Activated T-helper 1 cell treated with anti-CD3 and anti-CD28 coated beads, Interleukin-12 subunit alpha, Interleukin-12 subunit beta, Interleukin-2, Interleukin-4 antibody, amounts not matched to agents 30 ng/mL and 10 ng/mL and 1 ng/mL, durations not matched to agents 14 hours and 24 hours and 36 hours (primary cell): ENCODE results near the gene COA8. TPM values are rescaled to one million over a fixed set of nuclear protein-coding genes. Genes with fewer than 3 reads are reported as not detected.

Experiments used
- DNase-seq: peaks from one replicate; pipeline ENCODE4 v3.0.0; 2021; ENCODE audit warnings: low spot score
- H3K27ac Mint-ChIP-seq: one replicate; pipeline ENCODE4 v1.8.0; 2021; ENCODE audit warnings: mild to moderate bottlenecking, mixed read lengths
- H3K27me3 Mint-ChIP-seq: one replicate; pipeline ENCODE4 v1.8.0; 2022; ENCODE audit warnings: mild to moderate bottlenecking, moderate library complexity, mixed read lengths; ENCODE audit not compliant: insufficient read depth
- H3K36me3 Mint-ChIP-seq: one replicate; pipeline ENCODE4 v1.8.0; 2021; ENCODE audit warnings: low read depth, mixed read lengths
- H3K4me1 Mint-ChIP-seq: one replicate; pipeline ENCODE4 v1.8.0; 2021; ENCODE audit warnings: low read depth, mixed read lengths
- H3K4me3 Mint-ChIP-seq: one replicate; pipeline ENCODE4 v1.8.0; 2021; ENCODE audit warnings: mild to moderate bottlenecking, moderate library complexity, mixed read lengths
- H3K9me3 Mint-ChIP-seq: one replicate; pipeline ENCODE4 v1.8.0; 2021; ENCODE audit warnings: mixed read lengths
- intact Hi-C: fragments of 100-400 bp; cut with micrococcal nuclease; formaldehyde crosslinking; loops from one replicate; pipeline ENCODE4 v1.15.1; 2024
- total RNA-seq: library from RNA; stranded (reverse); gene quantifications from 2 replicates; pipeline ENCODE4 v1.2.3, GENCODE V29; 2022

Gene COA8
- total RNA-seq, 1 donor from 2014 or later = 39.7 TPM

DNA sequence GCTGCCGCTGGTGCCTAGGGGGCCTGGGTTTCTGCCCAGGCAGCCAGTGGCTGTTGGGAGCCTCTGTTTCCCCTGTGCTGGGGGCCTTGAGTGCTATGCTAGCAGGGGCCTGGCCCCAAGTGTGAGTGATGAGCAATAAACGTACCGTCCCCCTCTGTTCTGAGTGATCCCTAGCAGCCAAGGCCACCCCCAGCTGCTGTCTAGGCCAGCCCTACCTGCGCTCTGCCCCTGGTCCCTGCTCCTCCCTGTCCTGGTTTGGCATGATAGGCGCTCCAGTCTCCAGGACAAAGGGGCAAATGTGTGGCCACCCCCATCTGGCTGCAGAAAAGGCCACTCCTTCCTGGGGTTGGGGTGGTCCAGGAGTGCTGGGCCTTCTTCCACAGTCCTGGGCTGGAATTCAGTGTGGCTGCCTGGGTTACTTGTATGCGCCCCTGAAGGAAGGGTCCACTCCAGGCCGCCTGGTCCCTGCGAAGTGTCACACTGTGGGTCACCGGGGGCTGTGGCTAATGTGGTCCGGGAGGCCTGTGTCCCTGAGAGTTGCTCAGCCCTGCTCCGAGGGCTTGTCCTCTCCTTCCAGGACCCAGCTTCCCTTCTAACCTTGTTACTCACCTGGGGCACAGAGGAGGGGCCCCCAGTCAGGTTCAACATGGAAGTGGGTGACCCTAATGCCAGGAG lies 26.7 kb upstream of the COA8 start:
- H3K27ac Mint-ChIP-seq = no peak overlapping the region
- no peak for DNase-seq

DNA sequence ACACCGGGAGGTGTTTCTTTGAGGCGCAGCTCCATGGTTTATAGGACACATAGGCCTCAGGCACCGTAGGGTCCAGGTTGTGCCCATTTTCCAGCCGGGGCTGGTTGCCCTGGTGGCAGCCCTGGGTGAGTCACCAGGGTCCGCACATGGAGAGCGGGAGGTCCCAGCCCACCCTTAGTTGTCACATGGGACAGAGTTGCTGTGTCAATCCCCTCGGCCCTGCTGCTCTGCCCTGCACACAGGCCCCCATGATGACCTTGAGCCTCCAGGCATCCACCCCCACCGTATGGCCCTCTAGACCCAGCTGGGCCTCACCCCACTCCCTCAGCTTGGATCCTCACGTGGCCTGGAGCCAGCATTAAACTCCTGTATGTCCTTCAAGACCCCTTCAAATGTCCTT lies 26.1 kb upstream of the COA8 start:
- no peaks in the 10 kb centered on the region for H3K36me3 Mint-ChIP-seq
- no peaks in the 10 kb centered on the region for H3K9me3 Mint-ChIP-seq
- no peaks in the 10 kb centered on the region for H3K4me1 Mint-ChIP-seq
- intact Hi-C loops = no loop called here
- no peaks in the 10 kb centered on the region for H3K27me3 Mint-ChIP-seq
- no peak overlapping the region for H3K4me3 Mint-ChIP-seq
- H3K27ac Mint-ChIP-seq = no peak overlapping the region
- DNase-seq = no peak

More for the DNA sequence above, 26.7 kb upstream of the COA8 start:
- Mint-ChIP-seq H3K36me3 (peaks cover 2% of the 10 kb centered on the region), H3K4me3 (no peak overlapping the region), H3K9me3 (no peaks in the 10 kb centered on the region), H3K4me1 (no peaks in the 10 kb centered on the region), H3K27me3 (no peaks in the 10 kb centered on the region)
- intact Hi-C loops = no loop called here

DNA sequence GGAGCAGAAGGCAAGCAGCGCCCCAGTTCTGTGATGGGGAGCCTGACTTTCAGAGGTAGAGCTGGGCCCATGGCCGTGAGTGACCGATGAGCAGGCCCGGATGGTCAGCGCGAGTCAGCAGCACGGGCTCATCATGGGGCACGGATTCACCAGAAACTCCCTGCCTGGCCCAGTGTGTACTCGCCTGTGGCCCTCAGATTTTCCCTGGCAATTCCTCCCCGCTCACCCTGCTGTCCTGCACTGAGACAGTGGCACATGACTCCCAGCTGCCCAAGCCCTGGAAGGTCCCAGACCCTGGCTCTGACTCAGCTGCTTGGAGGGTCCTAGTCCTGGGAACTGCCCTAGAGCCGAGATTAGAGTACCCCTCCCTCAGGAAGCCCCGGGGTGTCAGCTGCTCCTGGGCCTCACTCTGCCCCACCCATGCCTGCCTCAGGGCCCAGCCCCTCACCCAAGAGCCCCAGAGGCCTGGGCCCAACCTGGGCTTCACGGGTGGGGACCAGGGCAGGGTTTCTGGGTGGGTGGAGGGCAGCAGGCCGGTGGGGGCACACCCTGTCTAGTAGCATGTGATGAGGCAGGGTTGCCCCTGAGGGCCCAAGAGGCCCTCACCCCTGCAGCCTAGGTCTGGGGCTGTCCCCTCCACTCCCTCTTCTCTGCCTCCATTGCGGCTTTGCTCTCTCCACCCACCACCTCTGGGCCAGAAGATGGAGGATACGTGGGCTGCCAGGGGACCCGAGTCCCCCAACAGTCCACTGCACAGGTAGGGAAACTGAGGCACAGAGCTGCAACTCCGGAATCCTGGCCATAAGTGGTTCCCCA lies 25.4 kb upstream of the COA8 start:
- H3K4me3 Mint-ChIP-seq = no peak overlapping the region
- no peaks in the 10 kb centered on the region for H3K36me3 Mint-ChIP-seq
- H3K9me3 Mint-ChIP-seq = no peaks in the 10 kb centered on the region
- intact Hi-C loops = no loop called here
- no peaks in the 10 kb centered on the region for H3K27me3 Mint-ChIP-seq
- H3K27ac Mint-ChIP-seq = no peak overlapping the region
- H3K4me1 Mint-ChIP-seq = no peaks in the 10 kb centered on the region
- DNase-seq = no peak

DNA sequence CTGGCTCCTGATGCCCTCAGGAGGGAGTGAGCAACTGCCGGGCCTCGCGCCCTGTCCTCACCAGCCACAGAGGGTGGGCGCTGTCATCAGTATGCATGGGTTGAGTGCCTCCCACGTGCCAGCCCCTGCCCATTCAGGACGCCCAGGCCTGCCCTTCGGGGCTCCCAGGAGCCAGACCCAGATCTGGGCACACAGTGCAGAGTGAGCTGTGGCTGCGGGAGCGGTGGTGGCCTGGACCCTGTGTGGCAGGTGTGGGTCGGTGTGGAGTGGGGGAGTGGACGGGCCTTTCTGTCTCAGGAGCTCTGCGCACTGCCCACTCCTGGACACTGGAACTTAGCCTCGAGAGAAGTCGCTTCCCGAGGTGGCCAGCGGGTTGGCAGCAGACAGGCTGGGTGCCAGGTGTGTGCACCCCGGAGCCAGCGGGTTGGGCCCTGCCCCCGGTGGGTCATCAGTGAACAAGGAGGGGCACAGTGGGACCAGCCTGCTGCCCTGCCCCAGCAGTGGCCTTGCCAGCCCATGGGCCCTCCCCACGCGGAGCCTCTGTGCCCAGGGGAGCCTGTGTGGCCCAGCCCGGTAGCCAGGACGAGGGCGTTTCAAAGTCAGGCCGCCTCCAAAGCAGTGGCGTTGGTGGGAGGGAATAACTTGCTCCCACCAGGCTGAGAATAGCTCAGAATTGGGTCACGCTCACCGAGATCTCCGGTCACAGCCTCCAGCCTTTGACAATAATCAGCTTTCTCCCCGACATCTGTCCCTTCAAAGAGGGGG lies 24.3 kb upstream of the COA8 start:
- no peaks in the 10 kb centered on the region for H3K27me3 Mint-ChIP-seq
- intact Hi-C loops = no loop called here
- H3K4me1 Mint-ChIP-seq = no peaks in the 10 kb centered on the region
- H3K9me3 Mint-ChIP-seq = no peaks in the 10 kb centered on the region
- H3K36me3 Mint-ChIP-seq = no peaks in the 10 kb centered on the region
- H3K4me3 Mint-ChIP-seq = no peak overlapping the region
- H3K27ac Mint-ChIP-seq = no peak overlapping the region
- no peak for DNase-seq

DNA sequence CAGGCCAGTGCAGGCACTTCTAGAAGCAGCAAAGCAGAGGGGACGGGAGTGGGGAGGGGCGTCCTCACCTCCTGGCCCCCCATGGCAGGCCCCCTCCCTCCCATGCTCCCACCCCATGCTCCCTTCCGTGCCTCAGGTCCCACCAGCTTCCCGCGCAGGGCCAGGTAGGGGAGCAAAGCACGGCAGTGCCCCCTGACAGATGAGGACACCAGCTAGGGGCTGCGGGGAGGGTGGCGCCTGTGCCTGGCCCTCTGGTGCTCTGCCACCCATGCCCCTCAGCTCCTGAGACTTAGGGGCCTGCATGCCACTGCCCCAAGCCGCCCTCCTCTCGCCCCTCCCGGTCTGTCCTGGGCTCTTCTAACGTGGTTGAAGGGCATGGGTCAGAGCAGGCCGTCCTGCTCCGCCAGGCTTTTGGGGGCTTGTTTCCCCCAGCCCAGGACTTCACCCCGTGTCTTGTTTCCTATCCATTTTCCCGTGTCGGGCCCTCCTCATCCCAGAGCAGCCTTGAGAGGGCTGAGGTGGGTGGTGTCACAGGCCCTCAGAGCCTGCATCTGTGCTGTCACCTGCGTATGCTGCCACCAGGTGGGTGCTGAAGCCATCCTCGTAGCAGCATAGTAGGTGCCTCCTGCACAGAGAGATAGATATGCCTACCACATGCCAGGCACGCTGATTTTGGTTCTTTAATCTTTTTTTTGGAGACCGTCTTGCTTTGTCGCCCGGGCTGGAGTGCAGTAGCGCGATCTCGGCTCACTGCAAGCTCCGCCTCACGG lies 23.5 kb upstream of the COA8 start:
- Mint-ChIP-seq H3K4me3 (no peak overlapping the region), H3K27me3 (no peaks in the 10 kb centered on the region), H3K36me3 (no peaks in the 10 kb centered on the region), H3K9me3 (no peaks in the 10 kb centered on the region), H3K4me1 (no peaks in the 10 kb centered on the region), H3K27ac (no peak overlapping the region)
- no peak for DNase-seq
- intact Hi-C loops = no loop called here

DNA sequence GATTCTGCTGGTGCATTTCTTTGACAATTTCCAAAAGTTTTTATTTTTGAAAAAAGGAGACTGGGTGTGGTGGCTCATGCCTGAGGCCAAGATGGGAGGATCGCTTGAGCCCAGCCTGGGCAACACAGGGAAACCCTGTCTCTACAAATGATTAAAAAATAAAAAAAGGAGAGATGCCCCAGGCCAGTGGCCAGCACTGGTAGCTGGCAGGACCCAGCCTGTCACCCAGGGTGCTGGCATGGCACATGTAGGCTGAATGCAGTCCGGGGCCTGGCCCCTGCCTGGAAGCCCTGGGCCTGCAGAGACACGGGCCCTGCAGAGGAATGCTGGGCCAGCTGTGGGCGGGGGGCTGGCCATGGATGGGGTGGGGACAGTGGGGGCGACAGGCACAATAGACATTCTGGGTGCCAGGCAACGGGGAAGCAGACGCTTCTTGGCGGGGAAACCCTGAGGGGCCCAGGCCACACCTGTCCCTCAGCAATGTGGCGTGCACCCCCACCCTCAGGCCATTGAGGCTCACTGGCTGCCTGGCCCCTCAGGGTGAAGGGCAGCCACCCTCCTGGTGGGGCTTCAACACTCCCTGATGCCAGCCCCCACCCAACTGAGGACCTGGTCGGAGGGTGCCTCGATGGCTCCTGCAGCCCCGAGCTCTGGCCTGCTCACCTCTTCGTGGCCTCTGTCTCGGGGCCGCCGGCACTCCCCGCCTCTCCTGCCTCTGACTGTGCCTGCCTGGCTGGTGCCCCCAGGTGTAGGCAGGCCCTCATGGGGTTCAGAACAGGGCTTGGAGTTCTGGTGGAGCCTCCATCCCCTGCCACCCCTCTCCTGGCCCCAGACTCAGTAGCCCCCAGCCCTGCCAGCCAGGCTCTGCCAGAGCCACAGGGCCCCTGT lies 21.7 kb upstream of the COA8 start:
- Mint-ChIP-seq H3K27ac (no peak overlapping the region), H3K36me3 (no peaks in the 10 kb centered on the region), H3K4me3 (no peak overlapping the region), H3K9me3 (no peaks in the 10 kb centered on the region), H3K27me3 (no peaks in the 10 kb centered on the region), H3K4me1 (no peaks in the 10 kb centered on the region)
- DNase-seq = no peak
- intact Hi-C loops = no loop called here

DNA sequence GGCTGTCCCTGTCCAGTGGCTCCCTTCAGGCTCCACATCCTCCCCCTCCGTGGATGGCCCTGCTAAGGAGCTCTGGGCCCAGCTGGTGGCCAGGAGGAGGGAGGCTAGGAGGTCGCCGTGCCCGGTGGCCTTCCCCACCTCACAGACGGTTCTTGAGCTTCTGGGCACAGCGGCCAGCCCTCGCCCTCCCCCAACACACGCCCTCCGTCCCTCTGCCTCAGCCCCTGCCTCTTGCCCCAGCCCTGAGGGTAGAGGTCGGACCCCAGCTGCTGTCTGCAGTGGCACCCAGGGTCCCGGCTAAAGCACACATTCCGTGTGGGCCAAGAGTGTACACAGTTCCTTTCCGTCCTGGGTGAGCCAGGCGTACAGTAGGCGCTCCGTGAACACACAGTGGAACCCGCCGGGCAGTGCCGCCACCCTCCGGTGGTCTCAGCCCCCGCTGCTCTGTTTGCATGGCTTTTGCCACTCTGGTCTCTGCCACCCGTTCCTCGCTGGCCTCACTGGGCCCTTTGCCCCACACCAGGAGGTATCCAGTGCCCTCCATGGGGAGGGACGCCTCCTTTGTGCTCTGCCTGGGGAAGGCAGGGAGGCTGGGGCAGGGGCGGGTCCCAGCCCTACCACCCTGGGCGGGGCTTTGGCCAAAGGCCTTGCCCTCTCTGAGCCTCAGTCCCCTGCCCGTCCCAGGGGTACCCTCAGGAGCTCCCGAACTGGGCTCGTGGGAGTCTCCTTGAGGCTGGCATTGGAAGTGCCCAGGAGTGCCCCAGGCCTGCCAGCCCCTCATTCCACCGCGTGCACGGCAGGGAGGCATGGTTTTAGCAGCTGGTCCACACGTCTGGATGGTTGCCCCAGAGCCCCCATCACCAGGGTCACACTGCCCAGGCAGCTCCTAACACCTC lies 20.8 kb upstream of the COA8 start:
- Mint-ChIP-seq H3K4me3 (no peak overlapping the region), H3K27ac (no peak overlapping the region), H3K36me3 (no peaks in the 10 kb centered on the region), H3K27me3 (no peaks in the 10 kb centered on the region), H3K4me1 (no peaks in the 10 kb centered on the region), H3K9me3 (no peaks in the 10 kb centered on the region)
- intact Hi-C loops = no loop called here
- DNase-seq = no peak

DNA sequence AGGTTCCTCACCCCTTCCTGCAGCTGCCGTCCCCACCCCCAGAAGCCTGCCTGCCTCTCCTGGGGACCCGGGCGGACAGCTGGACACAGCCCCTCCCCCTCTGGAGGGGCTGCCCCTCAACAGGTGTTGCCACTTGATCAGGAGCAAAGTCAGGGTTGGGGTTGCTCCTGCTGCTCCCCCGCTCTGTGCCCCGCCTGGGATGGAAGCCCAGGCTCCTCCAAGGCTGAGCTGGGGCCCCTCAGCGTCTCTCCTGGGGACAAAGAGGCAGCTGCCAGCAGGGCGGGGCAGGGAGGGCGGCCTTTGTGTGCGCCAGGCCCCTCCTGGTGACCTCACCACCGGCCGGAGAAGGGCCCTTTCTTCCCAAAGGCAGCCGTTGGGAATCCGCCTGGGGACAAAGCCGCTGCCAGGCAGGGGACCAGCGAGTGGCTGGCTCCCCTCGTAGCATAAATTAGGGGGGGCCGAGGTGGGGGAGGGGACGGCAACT lies 20.1 kb upstream of the COA8 start:
- H3K4me1 Mint-ChIP-seq = no peaks in the 10 kb centered on the region
- no peak for DNase-seq
- intact Hi-C loops = no loop called here
- no peaks in the 10 kb centered on the region for H3K36me3 Mint-ChIP-seq
- H3K9me3 Mint-ChIP-seq = no peaks in the 10 kb centered on the region
- H3K27me3 Mint-ChIP-seq = no peaks in the 10 kb centered on the region
- no peak overlapping the region for H3K4me3 Mint-ChIP-seq
- H3K27ac Mint-ChIP-seq = no peak overlapping the region

DNA sequence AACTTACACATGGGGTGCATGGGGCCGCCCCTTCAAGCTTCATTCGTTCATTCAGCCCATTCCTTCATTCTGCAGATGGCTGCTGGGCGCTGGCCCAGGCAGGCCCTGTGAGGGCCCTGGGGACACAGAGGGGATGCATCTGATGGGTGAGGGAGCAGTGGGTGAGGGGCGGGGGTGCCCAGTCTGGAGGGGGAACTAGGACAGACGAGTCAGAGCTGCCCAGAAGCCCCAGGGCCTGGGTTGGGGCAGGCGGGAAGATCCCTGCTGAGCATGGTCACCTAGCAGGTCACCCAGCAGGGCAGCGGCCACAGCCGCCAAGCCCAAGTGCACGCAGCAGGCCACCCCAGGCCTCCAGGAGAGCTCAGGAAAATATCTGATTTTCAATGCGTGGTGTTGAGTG lies 19.6 kb upstream of the COA8 start:
- Mint-ChIP-seq H3K36me3 (no peaks in the 10 kb centered on the region), H3K9me3 (no peaks in the 10 kb centered on the region), H3K4me1 (no peaks in the 10 kb centered on the region), H3K27ac (no peak overlapping the region), H3K27me3 (no peaks in the 10 kb centered on the region), H3K4me3 (no peak overlapping the region)
- intact Hi-C loops = no loop called here
- DNase-seq = no peak

DNA sequence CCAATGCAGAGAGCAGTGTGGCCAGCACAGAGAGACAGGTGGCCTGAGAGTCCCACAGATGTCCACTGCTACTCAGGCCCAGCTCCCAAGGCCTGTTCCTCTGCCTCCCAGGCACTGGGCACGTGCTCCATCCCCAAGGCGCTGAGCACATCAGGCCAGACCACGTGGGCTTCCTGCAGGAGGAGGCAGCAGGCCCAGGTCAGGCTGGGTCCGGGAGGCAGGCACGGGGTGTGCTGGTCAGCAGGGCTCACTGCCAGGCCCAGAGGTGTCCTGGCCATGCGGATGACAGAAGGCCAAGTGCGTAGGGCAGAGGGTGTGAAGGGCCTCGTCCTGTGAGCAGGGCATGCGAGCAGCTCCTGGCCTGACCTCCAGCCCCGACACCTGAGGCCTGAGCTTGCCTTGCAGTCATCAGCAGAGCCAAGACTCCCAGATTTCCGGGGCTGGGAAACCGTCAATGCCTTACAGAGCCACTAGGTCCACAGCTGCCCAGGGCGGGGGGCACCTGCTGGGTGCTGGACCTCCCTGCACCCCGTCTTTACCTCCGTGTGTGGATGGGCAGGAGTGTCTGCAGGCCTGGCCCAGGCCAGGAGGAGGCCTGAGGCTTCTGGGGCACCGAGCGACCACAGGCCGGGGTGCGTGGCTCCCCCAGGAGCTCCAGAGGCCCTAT lies 18.9 kb upstream of the COA8 start:
- no peaks in the 10 kb centered on the region for H3K4me1 Mint-ChIP-seq
- no peaks in the 10 kb centered on the region for H3K27me3 Mint-ChIP-seq
- no peaks in the 10 kb centered on the region for H3K9me3 Mint-ChIP-seq
- intact Hi-C loops = no loop called here
- no peak for DNase-seq
- H3K36me3 Mint-ChIP-seq = no peaks in the 10 kb centered on the region
- no peak overlapping the region for H3K27ac Mint-ChIP-seq
- H3K4me3 Mint-ChIP-seq = no peak overlapping the region
